Measurements from ENCODE around the gene UNC5B.

- TF ChIP-seq TAF1 (IDR thresholded peaks at IDR 0.05; ENCODE audit: low read depth, low read length) (no peak), POLR2A (IDR thresholded peaks at IDR 0.05; ENCODE audit: low read depth, low read length) (no peak)
Observed at GRCh38 chr10:71344993-71345480, 132.7 kb downstream of the UNC5B start.
